GM06990 (cell line): ENCODE results near the gene ATAT1.

ENCODE experiments used
- DNase-seq: peaks from one replicate; pipeline ENCODE4 v3.0.0-alpha.2; 2011; ENCODE audit not compliant: insufficient read length; ENCODE audit errors: extremely low read depth
- H3K27me3 ChIP-seq: replicated peaks from 2 replicates; pipeline ENCODE4 v1.6.0; 2011; ENCODE audit warnings: low read length; ENCODE audit not compliant: control insufficient read depth, insufficient read depth
- H3K36me3 ChIP-seq: 2 replicates; pipeline ENCODE4 v1.5.1; 2011; ENCODE audit warnings: low read length; ENCODE audit not compliant: control insufficient read depth, insufficient read depth
- H3K4me3 ChIP-seq: replicated peaks from 2 replicates; pipeline ENCODE4 v1.5.1; 2011; ENCODE audit warnings: low read depth, mild to moderate bottlenecking, control low read depth, low read length
- CTCF ChIP-seq: IDR thresholded peaks from 2 replicates; pipeline ENCODE4 v1.5.1; 2011; ENCODE audit warnings: low read length, control low read depth, mild to moderate bottlenecking, inconsistent platforms; ENCODE audit not compliant: insufficient read depth, poor library complexity, severe bottlenecking

The ATAT1 gene

GRCh38 chr6:30611150-30611855 lies 15.4 kb upstream of the ATAT1 start:
- H3K36me3 ChIP-seq: peaks cover 18% of the 10 kb centered on the region
- H3K27me3 ChIP-seq: no peaks in the 10 kb centered on the region
- no peak for DNase-seq
- TF ChIP-seq CTCF: no peak
- no peak overlapping the region for H3K4me3 ChIP-seq

- H3K36me3 ChIP-seq: peaks cover 18% of the 10 kb centered on the region
- TF ChIP-seq CTCF: no peak
- no peak for DNase-seq
- no peaks in the 10 kb centered on the region for H3K27me3 ChIP-seq
- H3K4me3 ChIP-seq: no peak overlapping the region
These were observed 14.8 kb upstream of the ATAT1 start for GRCh38 chr6:30611856-30612194.

- H3K4me3 ChIP-seq: no peak overlapping the region
- no peak for DNase-seq
- TF ChIP-seq CTCF: peak; percentile 11
- H3K27me3 ChIP-seq: no peaks in the 10 kb centered on the region
- peaks cover 19% of the 10 kb centered on the region for H3K36me3 ChIP-seq
These were observed 14.5 kb upstream of the ATAT1 start for GRCh38 chr6:30612213-30612612.

- peaks cover 18% of the 10 kb centered on the region for H3K36me3 ChIP-seq
- no peak for TF ChIP-seq CTCF
- H3K27me3 ChIP-seq: no peaks in the 10 kb centered on the region
- no peak for DNase-seq
- H3K4me3 ChIP-seq: no peak overlapping the region
These were observed 13.9 kb upstream of the ATAT1 start for GRCh38 chr6:30612687-30613248.

GRCh38 chr6:30613251-30614043 lies 13.2 kb upstream of the ATAT1 start:
- no peak for TF ChIP-seq CTCF
- Histone ChIP-seq H3K36me3 (peaks cover 14% of the 10 kb centered on the region), H3K4me3 (no peak overlapping the region), H3K27me3 (no peaks in the 10 kb centered on the region)
- DNase-seq: no peak
